Esophagus muscularis mucosa (tissue), 4 donors: ENCODE data around the gene COL4A1. TPM values are rescaled to one million over a fixed set of nuclear protein-coding genes. Genes with fewer than 3 reads are reported as not detected.
A peak's percentile ranks its signal among the peaks of the same experiment; 100 is the strongest.

Experiments
- DNase-seq: peaks from one replicate; pipeline ENCODE4 v3.0.0-alpha.2; 2017; ENCODE audit errors: extremely low spot score
- H3K27ac ChIP-seq, 4 donors: fragments of 200-600 bp; sonication (generic); replicated peaks in 1 of 4; 1 replicate in 3 of 4; 2 replicates in 1 of 4; pipeline ENCODE4 v1.5.1; 2016 to 2019; ENCODE audit warnings: mild to moderate bottlenecking in 1 of 4
- H3K27me3 ChIP-seq, 4 donors: fragments of 200-600 bp; sonication (generic); one replicate each; pipeline versions ENCODE4 v1.5.1 to v1.6.0; 2016 to 2019
- H3K36me3 ChIP-seq, 4 donors: fragments of 200-600 bp; sonication (generic); one replicate each; pipeline ENCODE4 v1.5.1; 2016 to 2019
- H3K4me1 ChIP-seq, 4 donors: fragments of 200-600 bp; sonication (generic); one replicate each; pipeline ENCODE4 v1.5.1; 2016 to 2019
- H3K4me3 ChIP-seq, 4 donors: fragments of 200-600 bp; sonication (generic); 1 replicate in 2 of 4; 2 replicates in 2 of 4; pipeline ENCODE4 v1.5.1; 2016 to 2019; ENCODE audit warnings: mild to moderate bottlenecking in 4 of 4, moderate library complexity in 1 of 4
- H3K9me3 ChIP-seq, 4 donors: fragments of 200-600 bp; sonication (generic); 1 replicate in 3 of 4; 2 replicates in 1 of 4; pipeline ENCODE4 v1.5.1; 2016 to 2019
- EP300 ChIP-seq: sonication (generic); formaldehyde crosslinking; IDR thresholded peaks from one replicate; pipeline ENCODE4 v1.6.1; 2017; ENCODE audit warnings: antibody characterized with exemption
- POLR2A ChIP-seq: fragments of 450-650 bp; IDR thresholded peaks from one replicate; pipeline ENCODE4 v1.6.1; 2017; ENCODE audit warnings: antibody characterized with exemption, moderate library complexity, mild to moderate bottlenecking, low read depth
- POLR2AphosphoS5 ChIP-seq, 2 donors: sonication (generic); formaldehyde crosslinking; IDR thresholded peaks; one replicate each; pipeline ENCODE4 v1.6.1; 2017; ENCODE audit warnings: antibody characterized with exemption in 2 of 2
- WGBS: methylation state at CpG from one replicate; pipeline ENCODE4 v1.1.5; 2018; 5-methylcytosine and 5-hydroxymethylcytosine counted together
- intact Hi-C: fragments of 100-400 bp; cut with DNase I; formaldehyde crosslinking; loops from one replicate; pipeline ENCODE4 v1.15.1; 2023
- total RNA-seq, 4 donors: library from RNA; depleted of rRNA; stranded (reverse); fragments of >200 nt; gene quantifications; one replicate each; pipeline versions ENCODE4 v1.1.0 to v1.2.1, GENCODE V29; 2016
- TF ChIP-seq, protein P1 (sequence below), 3 experiments: fragments of 200-600 bp in 2 of 3; fragments of 450-650 bp in 1 of 3; sonication (generic) in 2 of 3; IDR thresholded peaks; one replicate each; pipeline ENCODE4 v1.5.1; 2017 to 2019; ENCODE audit warnings: antibody characterized with exemption in 3 of 3, mild to moderate bottlenecking in 2 of 3, moderate library complexity in 1 of 3

Gene COL4A1
- total RNA-seq, 4 donors from 2014 or later: 328 to 578 (median 405) TPM

DNA sequence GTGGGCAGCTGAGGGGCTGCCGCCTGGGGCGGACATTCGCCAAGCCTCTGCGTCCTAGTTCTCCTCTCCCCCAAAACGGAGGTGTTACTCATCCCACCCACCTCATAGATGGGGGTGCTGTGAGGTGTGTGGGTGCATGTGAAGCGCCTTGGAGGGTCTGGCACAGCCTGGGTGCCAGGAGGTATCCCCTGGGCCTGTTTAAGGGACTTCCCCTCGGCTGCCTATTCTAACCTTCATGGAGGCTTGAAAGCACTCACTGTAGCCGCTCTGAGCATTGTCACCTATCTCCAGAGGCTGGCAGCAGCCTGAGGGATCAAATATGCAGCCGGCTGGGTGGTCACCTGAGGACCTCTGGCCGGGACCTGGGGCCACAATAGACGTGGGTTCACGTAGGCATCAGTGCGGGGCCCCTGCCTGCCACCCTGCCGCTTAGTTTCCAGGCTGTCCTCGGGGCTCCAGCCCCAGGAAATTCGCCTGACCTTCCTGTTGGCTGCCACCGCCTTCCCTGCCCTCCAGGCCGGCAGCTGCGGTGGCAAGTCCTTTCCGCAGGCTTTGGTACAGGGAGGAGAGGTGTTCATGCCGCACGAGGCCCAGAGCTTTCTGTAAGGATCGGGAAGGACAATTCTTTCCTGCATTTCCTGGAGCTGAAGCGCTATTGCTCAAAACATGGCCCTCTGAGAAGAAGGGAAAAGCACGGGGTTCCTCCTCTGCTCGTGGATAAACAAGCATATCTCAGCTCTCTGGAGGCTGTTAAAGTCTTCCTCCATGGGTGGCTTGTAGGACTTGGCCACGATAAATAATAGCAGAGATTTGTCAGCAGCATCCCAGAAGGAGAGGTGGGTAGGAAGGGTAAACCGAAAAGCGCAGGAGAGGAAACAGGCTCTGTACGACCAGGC, 4.7 kb upstream of the COL4A1 start:
- Histone ChIP-seq H3K4me3 (peak overlapping the region; percentile 93 to 97 (median 94)), H3K4me1 (peaks cover 74 to 77% (median 76%) of the 10 kb centered on the region in 4 donors), H3K36me3 (peaks cover 0 to 28% (median 10%) of the 10 kb centered on the region in 4 donors), H3K27ac (peak overlapping the region; percentile 99), H3K9me3 (no peaks in the 10 kb centered on the region), H3K27me3 (peaks cover 0 to 5% (median 2%) of the 10 kb centered on the region in 4 donors)
- WGBS: 19% methylated on average over 13 of the region's 30 CpGs
- intact Hi-C loops: no loop called here
- TF ChIP-seq POLR2AphosphoS5 (IDR thresholded peaks at IDR 0.05) (peak in 1 of 2 donors; percentile 7), EP300 (no peak)
- no peak for DNase-seq

DNA sequence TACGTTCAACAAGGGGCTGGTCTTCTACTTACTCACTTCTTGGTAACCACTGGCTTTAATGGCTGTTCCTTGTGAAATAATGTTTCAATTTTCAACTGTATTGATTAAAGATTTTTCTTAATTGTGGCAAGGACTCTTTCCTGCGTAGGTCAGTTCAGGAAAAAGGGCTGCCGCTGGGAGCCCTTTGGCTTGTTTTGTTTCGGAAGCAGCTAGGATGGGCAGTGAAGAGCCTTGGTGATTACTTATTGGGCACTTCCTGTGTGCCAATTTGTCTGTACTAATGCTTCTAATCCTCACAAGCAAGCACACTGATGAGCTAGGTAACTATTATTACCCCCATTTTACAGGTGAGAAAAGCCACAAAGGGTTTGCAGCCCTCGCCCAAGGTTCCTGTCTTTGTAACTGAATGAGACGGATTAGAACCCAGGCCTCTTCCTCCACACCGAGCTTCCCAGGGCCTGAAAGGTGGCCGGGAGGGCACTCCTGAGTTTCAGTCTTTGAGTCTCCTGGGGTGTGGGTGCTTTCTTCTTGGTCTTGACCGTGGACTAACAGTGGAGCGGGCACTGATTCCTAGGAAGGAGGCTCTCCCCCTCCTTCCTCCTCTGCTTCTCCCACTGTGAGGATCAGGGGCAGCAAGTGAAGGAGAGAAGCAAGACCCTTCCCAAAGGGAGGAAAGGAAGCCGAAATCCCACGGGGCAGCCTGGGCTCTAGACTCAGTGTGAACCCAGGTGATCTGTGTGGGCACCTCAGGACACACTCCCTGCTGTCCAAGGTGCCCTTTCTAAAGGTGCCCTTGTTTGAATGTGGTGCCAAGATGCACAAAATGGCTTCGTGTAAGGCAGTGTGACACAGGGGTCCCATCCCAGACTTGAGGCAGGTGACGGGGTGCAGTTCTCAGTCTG, 3.8 kb upstream of the COL4A1 start:
- 55% methylated on average over 14 of the region's 14 CpGs for WGBS
- TF ChIP-seq, protein P1, sequence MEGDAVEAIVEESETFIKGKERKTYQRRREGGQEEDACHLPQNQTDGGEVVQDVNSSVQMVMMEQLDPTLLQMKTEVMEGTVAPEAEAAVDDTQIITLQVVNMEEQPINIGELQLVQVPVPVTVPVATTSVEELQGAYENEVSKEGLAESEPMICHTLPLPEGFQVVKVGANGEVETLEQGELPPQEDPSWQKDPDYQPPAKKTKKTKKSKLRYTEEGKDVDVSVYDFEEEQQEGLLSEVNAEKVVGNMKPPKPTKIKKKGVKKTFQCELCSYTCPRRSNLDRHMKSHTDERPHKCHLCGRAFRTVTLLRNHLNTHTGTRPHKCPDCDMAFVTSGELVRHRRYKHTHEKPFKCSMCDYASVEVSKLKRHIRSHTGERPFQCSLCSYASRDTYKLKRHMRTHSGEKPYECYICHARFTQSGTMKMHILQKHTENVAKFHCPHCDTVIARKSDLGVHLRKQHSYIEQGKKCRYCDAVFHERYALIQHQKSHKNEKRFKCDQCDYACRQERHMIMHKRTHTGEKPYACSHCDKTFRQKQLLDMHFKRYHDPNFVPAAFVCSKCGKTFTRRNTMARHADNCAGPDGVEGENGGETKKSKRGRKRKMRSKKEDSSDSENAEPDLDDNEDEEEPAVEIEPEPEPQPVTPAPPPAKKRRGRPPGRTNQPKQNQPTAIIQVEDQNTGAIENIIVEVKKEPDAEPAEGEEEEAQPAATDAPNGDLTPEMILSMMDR (IDR thresholded peaks at IDR 0.05): no peak
- TF ChIP-seq EP300: no peak
- TF ChIP-seq POLR2AphosphoS5 (IDR thresholded peaks at IDR 0.05): no peak
- no peak for TF ChIP-seq POLR2A
- Histone ChIP-seq H3K4me3 (peak overlapping the region; percentile 93 to 97 (median 94)), H3K9me3 (no peaks in the 10 kb centered on the region), H3K27ac (peak overlapping the region; percentile 99), H3K36me3 (peaks cover 0 to 23% (median 6%) of the 10 kb centered on the region in 4 donors), H3K4me1 (peaks cover 65 to 68% (median 67%) of the 10 kb centered on the region in 4 donors), H3K27me3 (peaks cover 0 to 5% (median 2%) of the 10 kb centered on the region in 4 donors)
- no peak for DNase-seq
- intact Hi-C loops: no loop called here

DNA sequence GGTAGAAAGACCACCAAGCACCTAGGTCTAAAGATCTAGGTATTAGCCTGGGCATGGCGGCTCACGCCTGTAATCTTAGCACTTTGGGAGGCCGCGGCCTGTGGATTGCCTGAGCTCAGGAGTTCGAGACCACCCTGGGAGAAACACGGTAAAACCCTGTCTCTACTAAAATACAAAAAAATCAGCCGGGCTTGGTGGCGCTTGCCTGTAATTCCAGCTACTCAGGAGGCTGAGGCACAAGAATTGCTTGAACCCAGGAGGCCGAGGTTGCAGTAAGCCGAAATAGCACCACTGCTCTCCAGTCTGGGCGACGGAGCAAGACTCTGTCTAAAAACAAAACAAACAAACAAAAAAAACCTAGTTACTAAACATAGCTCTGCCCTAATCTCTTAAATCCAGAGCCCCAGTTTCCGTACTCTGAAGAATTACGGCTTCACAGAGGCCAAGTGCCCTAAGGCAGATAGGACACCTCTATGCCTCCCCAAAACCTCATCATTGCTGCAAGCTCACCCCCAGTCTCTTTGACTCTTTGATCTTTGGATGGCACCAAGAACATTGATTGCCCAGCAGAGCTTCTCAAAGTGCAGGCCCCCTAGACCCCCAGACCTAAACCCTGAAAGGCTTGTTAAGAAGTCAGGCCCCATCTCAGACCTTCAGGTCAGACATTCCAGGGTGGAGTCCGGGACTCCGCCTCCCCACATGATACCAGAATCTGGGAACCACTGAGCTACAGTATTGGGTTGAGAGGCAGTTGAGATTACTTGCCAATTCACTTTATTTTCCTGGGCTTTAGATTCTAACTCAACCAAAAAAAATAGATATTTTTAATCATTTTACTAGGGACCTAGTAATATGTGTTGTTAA, 2.9 kb upstream of the COL4A1 start:
- 50% methylated on average over 16 of the region's 16 CpGs for WGBS
- no peaks in the 10 kb centered on the region for H3K9me3 ChIP-seq
- DNase-seq: no peak
- intact Hi-C loops: loop anchor here (5.0 kb wide), 2 partner anchors 32 to 107 kb away; no protein-coding TSS in a partner anchor
- H3K4me1 ChIP-seq: peaks cover 56 to 66% (median 61%) of the 10 kb centered on the region in 4 donors
- TF ChIP-seq POLR2A (no peak), POLR2AphosphoS5 (IDR thresholded peaks at IDR 0.05) (no peak), EP300 (no peak)
- TF ChIP-seq, protein P1 (IDR thresholded peaks at IDR 0.05): no peak
- peak overlapping the region; percentile 99 for H3K27ac ChIP-seq
- H3K27me3 ChIP-seq: peaks cover 0 to 5% (median 2%) of the 10 kb centered on the region in 4 donors
- H3K36me3 ChIP-seq: peaks cover 0 to 21% (median 6%) of the 10 kb centered on the region in 4 donors
- peak overlapping the region; percentile 93 to 97 (median 94) for H3K4me3 ChIP-seq

DNA sequence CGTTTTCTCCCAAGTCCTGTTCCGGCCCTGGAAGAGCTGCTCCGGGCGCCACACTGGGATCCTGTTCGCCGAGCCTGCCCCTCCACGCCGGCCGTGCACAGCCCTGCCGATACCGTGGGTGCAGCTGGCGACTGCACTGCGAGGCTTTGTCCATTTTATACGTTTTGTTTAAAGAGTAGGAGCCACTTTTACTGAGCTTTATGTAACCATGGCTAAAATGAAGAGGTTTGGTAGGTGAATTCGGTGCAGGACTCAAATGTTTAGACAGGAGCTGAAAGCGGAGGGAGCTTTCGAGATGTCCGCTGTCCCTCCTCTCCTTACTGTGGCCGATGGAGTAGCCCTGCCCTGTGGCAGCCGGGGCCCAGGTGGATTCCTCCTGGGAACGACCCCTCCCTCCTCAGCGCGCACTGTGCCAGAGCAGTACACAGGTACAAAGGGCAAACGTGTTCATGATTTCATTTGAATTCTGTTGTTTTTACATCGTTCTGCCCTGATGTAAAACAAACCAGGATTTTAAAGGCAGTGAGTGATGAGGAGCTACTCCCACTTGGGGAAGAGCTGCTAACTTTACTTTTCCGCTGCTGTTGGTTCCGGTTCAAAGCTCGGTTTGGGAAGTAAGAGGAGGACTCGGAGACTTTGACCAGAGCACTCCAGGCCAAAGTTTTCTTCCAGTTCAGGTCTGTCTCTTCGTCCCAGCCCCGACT, 1.9 kb upstream of the COL4A1 start:
- no peak for DNase-seq

More for the DNA sequence above, 1.9 kb upstream of the COL4A1 start:
- Histone ChIP-seq H3K27ac (peak overlapping the region; percentile 99), H3K27me3 (peaks cover 0 to 5% (median 2%) of the 10 kb centered on the region in 4 donors), H3K36me3 (peaks cover 0 to 11% (median 5%) of the 10 kb centered on the region in 4 donors), H3K9me3 (no peaks in the 10 kb centered on the region), H3K4me3 (peak overlapping the region; percentile 93 to 97 (median 94)), H3K4me1 (peaks cover 48 to 66% (median 61%) of the 10 kb centered on the region in 4 donors)
- intact Hi-C loops: loop anchor here (5.0 kb wide), 2 partner anchors 33 to 108 kb away; no protein-coding TSS in a partner anchor
- no peak for TF ChIP-seq POLR2AphosphoS5 (IDR thresholded peaks at IDR 0.05)
- no peak for TF ChIP-seq POLR2A
- TF ChIP-seq EP300: no peak
- TF ChIP-seq, protein P1 (IDR thresholded peaks at IDR 0.05): no peak
- 12% methylated on average over 25 of the region's 31 CpGs for WGBS
